HEK293 (cell line): ENCODE data around the gene TMEM222.

Experiments used
- AEBP2 ChIP-seq: fragments of 450-650 bp; formaldehyde crosslinking; IDR thresholded peaks from 2 replicates; pipeline ENCODE4 v1.5.1; 2016; ENCODE audit warnings: missing biosample characterization, missing genetic modification characterization, borderline replicate concordance
- BCL11A ChIP-seq: fragments of 450-650 bp; formaldehyde crosslinking; IDR thresholded peaks from 2 replicates; pipeline ENCODE4 v1.5.1; 2016; ENCODE audit warnings: low read depth, missing biosample characterization, missing genetic modification characterization
- KLF9 ChIP-seq: fragments of 450-650 bp; formaldehyde crosslinking; IDR thresholded peaks from 2 replicates; pipeline ENCODE4 v1.5.1; 2016; ENCODE audit warnings: missing biosample characterization, missing genetic modification characterization, low read depth
- MZF1 ChIP-seq: fragments of 450-650 bp; formaldehyde crosslinking; IDR thresholded peaks from 2 replicates; pipeline ENCODE4 v1.5.1; 2017; ENCODE audit warnings: missing biosample characterization, missing genetic modification characterization, borderline replicate concordance
- SALL2 ChIP-seq: fragments of 450-650 bp; formaldehyde crosslinking; IDR thresholded peaks from 2 replicates; pipeline ENCODE4 v1.5.0; 2017; ENCODE audit warnings: missing biosample characterization, mild to moderate bottlenecking, missing genetic modification characterization, borderline replicate concordance
- TRIM28 ChIP-seq: IDR thresholded peaks from 2 replicates; pipeline ENCODE4 v1.6.1; 2011; ENCODE audit warnings: low read length, control low read depth, borderline replicate concordance
- TSHZ1 ChIP-seq: fragments of 450-650 bp; formaldehyde crosslinking; IDR thresholded peaks from 2 replicates; pipeline ENCODE4 v1.5.1; 2016; ENCODE audit warnings: missing biosample characterization, missing genetic modification characterization, borderline replicate concordance
- ZBTB20 ChIP-seq: fragments of 450-650 bp; formaldehyde crosslinking; IDR thresholded peaks from 2 replicates; pipeline ENCODE4 v1.5.1; 2016; ENCODE audit warnings: missing biosample characterization, missing genetic modification characterization
- ZBTB7A ChIP-seq: fragments of 450-650 bp; formaldehyde crosslinking; IDR thresholded peaks from 2 replicates; pipeline ENCODE4 v1.5.1; 2016; ENCODE audit warnings: low read depth, missing biosample characterization, missing genetic modification characterization
- ZFP69B ChIP-seq: fragments of 450-650 bp; formaldehyde crosslinking; IDR thresholded peaks from 2 replicates; pipeline ENCODE4 v1.5.1; 2016; ENCODE audit warnings: missing biosample characterization, missing genetic modification characterization
- ZIC2 ChIP-seq: fragments of 450-650 bp; formaldehyde crosslinking; IDR thresholded peaks from 2 replicates; pipeline ENCODE4 v1.5.1; 2016; ENCODE audit warnings: missing biosample characterization, missing genetic modification characterization
- ZNF121 ChIP-seq: fragments of 450-650 bp; formaldehyde crosslinking; IDR thresholded peaks from 2 replicates; pipeline ENCODE4 v1.5.1; 2016; ENCODE audit warnings: missing biosample characterization, missing genetic modification characterization
- ZNF140 ChIP-seq: fragments of 450-650 bp; formaldehyde crosslinking; IDR thresholded peaks from 2 replicates; pipeline ENCODE4 v1.5.1; 2016; ENCODE audit warnings: missing biosample characterization, missing genetic modification characterization
- ZNF202 ChIP-seq: fragments of 450-650 bp; formaldehyde crosslinking; IDR thresholded peaks from 2 replicates; pipeline ENCODE4 v1.5.1; 2016; ENCODE audit warnings: missing biosample characterization, missing genetic modification characterization, borderline replicate concordance
- ZNF221 ChIP-seq: fragments of 450-650 bp; formaldehyde crosslinking; IDR thresholded peaks from 2 replicates; pipeline ENCODE4 v1.5.1; 2017; ENCODE audit warnings: missing biosample characterization, missing genetic modification characterization, borderline replicate concordance
- ZNF223 ChIP-seq: fragments of 450-650 bp; formaldehyde crosslinking; IDR thresholded peaks from 2 replicates; pipeline ENCODE4 v1.5.1; 2016; ENCODE audit warnings: missing biosample characterization, missing genetic modification characterization
- ZNF302 ChIP-seq: fragments of 450-650 bp; formaldehyde crosslinking; IDR thresholded peaks from 2 replicates; pipeline ENCODE4 v1.5.1; 2016; ENCODE audit warnings: missing biosample characterization, missing genetic modification characterization, low read depth
- ZNF354C ChIP-seq: fragments of 450-650 bp; formaldehyde crosslinking; IDR thresholded peaks from 2 replicates; pipeline ENCODE4 v1.5.1; 2016; ENCODE audit warnings: missing biosample characterization, missing genetic modification characterization, low read depth, borderline replicate concordance
- ZNF362 ChIP-seq: fragments of 450-650 bp; formaldehyde crosslinking; IDR thresholded peaks from 2 replicates; pipeline ENCODE4 v1.5.1; 2016; ENCODE audit warnings: missing biosample characterization, missing genetic modification characterization
- ZNF416 ChIP-seq: fragments of 450-650 bp; formaldehyde crosslinking; IDR thresholded peaks from 2 replicates; pipeline ENCODE4 v1.5.1; 2016; ENCODE audit warnings: missing biosample characterization, missing genetic modification characterization
- ZNF544 ChIP-seq: fragments of 450-650 bp; formaldehyde crosslinking; IDR thresholded peaks from 2 replicates; pipeline ENCODE4 v1.5.0; 2017; ENCODE audit warnings: missing biosample characterization, missing genetic modification characterization
- ZNF645 ChIP-seq: fragments of 450-650 bp; formaldehyde crosslinking; IDR thresholded peaks from 2 replicates; pipeline ENCODE4; 2016; ENCODE audit warnings: missing biosample characterization, missing genetic modification characterization
- ZNF654 ChIP-seq: fragments of 450-650 bp; formaldehyde crosslinking; IDR thresholded peaks from 2 replicates; pipeline ENCODE4 v1.5.1; 2016; ENCODE audit warnings: low read depth, missing biosample characterization, missing genetic modification characterization
- ZNF660 ChIP-seq: fragments of 450-650 bp; IDR thresholded peaks from 2 replicates; pipeline ENCODE4 v1.5.1; 2018; ENCODE audit warnings: missing biosample characterization, mild to moderate bottlenecking, missing genetic modification characterization
- TF ChIP-seq, protein P1 (sequence below): fragments of 450-650 bp; formaldehyde crosslinking; IDR thresholded peaks from 2 replicates; pipeline ENCODE4 v1.5.1; 2016; ENCODE audit warnings: missing biosample characterization, missing genetic modification characterization, low read depth
- TF ChIP-seq, protein P2 (sequence below): fragments of 450-650 bp; formaldehyde crosslinking; IDR thresholded peaks from 2 replicates; pipeline ENCODE4 v1.5.1; 2016; ENCODE audit warnings: missing biosample characterization, missing genetic modification characterization
- TF ChIP-seq, protein P3 (sequence below): fragments of 450-650 bp; formaldehyde crosslinking; IDR thresholded peaks from 2 replicates; pipeline ENCODE4 v1.5.1; 2017; ENCODE audit warnings: missing biosample characterization, missing genetic modification characterization

The TMEM222 gene

DNA sequence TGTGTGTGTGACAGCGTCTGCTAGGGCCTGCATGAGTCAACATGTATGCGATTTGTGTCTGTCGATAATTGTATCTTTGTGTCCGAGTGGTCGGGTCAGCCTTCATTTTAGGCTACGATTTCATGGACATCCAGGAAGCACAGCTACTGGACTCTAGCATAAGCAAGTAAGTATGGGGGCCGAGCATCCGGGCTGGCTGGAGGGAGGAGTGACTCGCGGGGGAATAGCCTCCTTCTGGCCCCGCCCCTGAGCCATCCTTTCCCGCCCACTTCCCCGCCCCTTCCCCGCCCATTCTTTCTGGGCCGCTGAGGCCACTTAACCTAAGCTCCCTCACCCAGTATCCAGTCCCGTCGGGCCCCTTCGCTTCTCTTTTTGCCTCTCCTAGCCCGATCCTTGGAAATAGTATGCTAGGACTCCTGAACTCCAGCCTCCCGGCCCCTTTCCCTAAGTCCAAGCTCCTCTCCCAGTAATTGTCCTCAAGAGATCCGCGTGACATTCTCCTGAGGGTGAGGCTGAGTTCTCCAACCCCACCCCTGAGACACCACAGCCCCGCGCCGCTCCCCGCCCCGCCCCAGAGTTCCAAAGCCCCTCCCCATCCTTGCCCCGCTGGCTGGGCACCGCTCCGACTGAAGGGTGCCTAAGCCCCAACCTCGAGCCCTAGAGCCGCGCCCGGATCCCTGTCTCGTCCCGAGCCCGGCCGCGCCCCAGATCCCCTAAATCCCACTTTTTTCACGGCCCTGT lies 43.6 kb downstream of the TMEM222 start (continued):
- TF ChIP-seq ZNF202 (tag by site-specific recombination) = no peak
- no peak for TF ChIP-seq ZNF660 (tag by site-specific recombination)
- no peak for TF ChIP-seq ZNF416 (tag by site-specific recombination)
- TF ChIP-seq ZNF362 (tag by site-specific recombination) = no peak
- TF ChIP-seq, protein P1, sequence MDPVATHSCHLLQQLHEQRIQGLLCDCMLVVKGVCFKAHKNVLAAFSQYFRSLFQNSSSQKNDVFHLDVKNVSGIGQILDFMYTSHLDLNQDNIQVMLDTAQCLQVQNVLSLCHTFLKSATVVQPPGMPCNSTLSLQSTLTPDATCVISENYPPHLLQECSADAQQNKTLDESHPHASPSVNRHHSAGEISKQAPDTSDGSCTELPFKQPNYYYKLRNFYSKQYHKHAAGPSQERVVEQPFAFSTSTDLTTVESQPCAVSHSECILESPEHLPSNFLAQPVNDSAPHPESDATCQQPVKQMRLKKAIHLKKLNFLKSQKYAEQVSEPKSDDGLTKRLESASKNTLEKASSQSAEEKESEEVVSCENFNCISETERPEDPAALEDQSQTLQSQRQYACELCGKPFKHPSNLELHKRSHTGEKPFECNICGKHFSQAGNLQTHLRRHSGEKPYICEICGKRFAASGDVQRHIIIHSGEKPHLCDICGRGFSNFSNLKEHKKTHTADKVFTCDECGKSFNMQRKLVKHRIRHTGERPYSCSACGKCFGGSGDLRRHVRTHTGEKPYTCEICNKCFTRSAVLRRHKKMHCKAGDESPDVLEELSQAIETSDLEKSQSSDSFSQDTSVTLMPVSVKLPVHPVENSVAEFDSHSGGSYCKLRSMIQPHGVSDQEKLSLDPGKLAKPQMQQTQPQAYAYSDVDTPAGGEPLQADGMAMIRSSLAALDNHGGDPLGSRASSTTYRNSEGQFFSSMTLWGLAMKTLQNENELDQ (tag by site-specific recombination) = no peak
- TF ChIP-seq BCL11A (tag by site-specific recombination) = 0 out of 2 replicates have a peak, but pooled peaks have one; percentile 10
- no peak for TF ChIP-seq AEBP2 (tag by site-specific recombination)
- TF ChIP-seq ZNF654 = no peak
- TF ChIP-seq, protein P2, sequence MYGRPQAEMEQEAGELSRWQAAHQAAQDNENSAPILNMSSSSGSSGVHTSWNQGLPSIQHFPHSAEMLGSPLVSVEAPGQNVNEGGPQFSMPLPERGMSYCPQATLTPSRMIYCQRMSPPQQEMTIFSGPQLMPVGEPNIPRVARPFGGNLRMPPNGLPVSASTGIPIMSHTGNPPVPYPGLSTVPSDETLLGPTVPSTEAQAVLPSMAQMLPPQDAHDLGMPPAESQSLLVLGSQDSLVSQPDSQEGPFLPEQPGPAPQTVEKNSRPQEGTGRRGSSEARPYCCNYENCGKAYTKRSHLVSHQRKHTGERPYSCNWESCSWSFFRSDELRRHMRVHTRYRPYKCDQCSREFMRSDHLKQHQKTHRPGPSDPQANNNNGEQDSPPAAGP (tag by site-specific recombination) = peak; percentile 51
- TF ChIP-seq ZNF221 (tag by site-specific recombination) = no peak
- TF ChIP-seq TSHZ1 (tag by site-specific recombination) = no peak
- TF ChIP-seq ZNF645 (tag by site-specific recombination) = no peak
- TF ChIP-seq SALL2 (tag by site-specific recombination) = no peak
- TF ChIP-seq ZFP69B (tag by site-specific recombination) = no peak
- no peak for TF ChIP-seq ZNF223 (tag by site-specific recombination)
- TF ChIP-seq ZNF140 (tag by site-specific recombination) = no peak
- no peak for TF ChIP-seq ZNF121 (tag by site-specific recombination)
- 0 out of 2 replicates have a peak, but pooled peaks have one; percentile 55 for TF ChIP-seq MZF1
- peak; percentile 96 for TF ChIP-seq KLF9
- no peak for TF ChIP-seq ZNF544 (tag by site-specific recombination)
- no peak for TF ChIP-seq ZNF302 (tag by site-specific recombination)
- TF ChIP-seq ZBTB7A = no peak
- TF ChIP-seq ZIC2 (tag by site-specific recombination) = no peak
- TF ChIP-seq, protein P3, sequence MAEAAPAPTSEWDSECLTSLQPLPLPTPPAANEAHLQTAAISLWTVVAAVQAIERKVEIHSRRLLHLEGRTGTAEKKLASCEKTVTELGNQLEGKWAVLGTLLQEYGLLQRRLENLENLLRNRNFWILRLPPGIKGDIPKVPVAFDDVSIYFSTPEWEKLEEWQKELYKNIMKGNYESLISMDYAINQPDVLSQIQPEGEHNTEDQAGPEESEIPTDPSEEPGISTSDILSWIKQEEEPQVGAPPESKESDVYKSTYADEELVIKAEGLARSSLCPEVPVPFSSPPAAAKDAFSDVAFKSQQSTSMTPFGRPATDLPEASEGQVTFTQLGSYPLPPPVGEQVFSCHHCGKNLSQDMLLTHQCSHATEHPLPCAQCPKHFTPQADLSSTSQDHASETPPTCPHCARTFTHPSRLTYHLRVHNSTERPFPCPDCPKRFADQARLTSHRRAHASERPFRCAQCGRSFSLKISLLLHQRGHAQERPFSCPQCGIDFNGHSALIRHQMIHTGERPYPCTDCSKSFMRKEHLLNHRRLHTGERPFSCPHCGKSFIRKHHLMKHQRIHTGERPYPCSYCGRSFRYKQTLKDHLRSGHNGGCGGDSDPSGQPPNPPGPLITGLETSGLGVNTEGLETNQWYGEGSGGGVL (tag by site-specific recombination) = no peak
- TF ChIP-seq TRIM28 = peak; percentile 22; the same call in 1 of the 2 replicates
- TF ChIP-seq ZNF354C = no peak
- TF ChIP-seq ZBTB20 = peak; percentile 67
